Lower lobe of right lung (tissue), 2 donors: ENCODE results near the gene AKAP5. TPM values are rescaled to one million over a fixed set of nuclear protein-coding genes. Genes with fewer than 3 reads are reported as not detected.
A peak's percentile ranks its signal among the peaks of the same experiment; 100 is the strongest.

ENCODE experiments used
- ATAC-seq, 2 donors: fragments of 200-7000 bp; cut with Tn5 transposase; one replicate each; pipeline ENCODE4 v1.9.1; 2020 to 2022; ENCODE audit warnings: mild to moderate bottlenecking in 2 of 2, moderate library complexity in 2 of 2
- DNase-seq: peaks from one replicate; pipeline ENCODE4 v3.0.0-alpha.2; 2020
- H3K27ac ChIP-seq: fragments of 200-600 bp; one replicate; pipeline ENCODE4 v1.8.0; 2022
- H3K27me3 ChIP-seq: fragments of 200-600 bp; one replicate; pipeline ENCODE4 v1.8.0; 2022; ENCODE audit warnings: low read depth
- H3K36me3 ChIP-seq: fragments of 200-600 bp; one replicate; pipeline ENCODE4 v1.8.0; 2022; ENCODE audit warnings: mild to moderate bottlenecking
- H3K4me1 ChIP-seq: fragments of 200-600 bp; one replicate; pipeline ENCODE4 v1.8.0; 2022
- H3K4me3 ChIP-seq: fragments of 200-600 bp; one replicate; pipeline ENCODE4 v1.8.0; 2022; ENCODE audit warnings: mild to moderate bottlenecking
- H3K9me3 ChIP-seq: fragments of 200-600 bp; one replicate; pipeline ENCODE4 v1.8.0; 2022
- CTCF ChIP-seq: fragments of 200-600 bp; IDR thresholded peaks from one replicate; pipeline ENCODE4 v1.8.0; 2022; ENCODE audit warnings: antibody characterized with exemption, mild to moderate bottlenecking
- intact Hi-C: fragments of 100-400 bp; cut with DNase I; formaldehyde crosslinking; loops from one replicate; pipeline ENCODE4 v1.11.0; 2022
- total RNA-seq: library from RNA; stranded (reverse); fragmentation: NEBNext Ultra II Directional; extraction: Animal tissue kit (Norgen Biotek cat#: 25700); gene quantifications from one replicate; pipeline ENCODE4 v1.2.1, GENCODE V29; 2021
- donor health status: DM: no; HTN: yes; CAD: no; lungs with severe emphysema.

AKAP5 gene
- total RNA-seq, 1 donor from 2014 or later: 4.8 TPM

GRCh38 chr14:64444984-64445845 lies 20.1 kb upstream of the AKAP5 start:
- DNase-seq (no peak), ATAC-seq (peak in 1 of 2 donors; percentile 40)
- Histone ChIP-seq H3K9me3 (no peaks in the 10 kb centered on the region), H3K27me3 (no peaks in the 10 kb centered on the region), H3K36me3 (peaks cover 56% of the 10 kb centered on the region), H3K27ac (no peak overlapping the region), H3K4me1 (no peaks in the 10 kb centered on the region), H3K4me3 (no peak overlapping the region)
- no peak for TF ChIP-seq CTCF
- intact Hi-C loops: no loop called here

- Histone ChIP-seq H3K27ac (no peak overlapping the region), H3K36me3 (peaks cover 58% of the 10 kb centered on the region), H3K4me3 (no peak overlapping the region), H3K4me1 (no peaks in the 10 kb centered on the region), H3K27me3 (no peaks in the 10 kb centered on the region), H3K9me3 (no peaks in the 10 kb centered on the region)
- no peak for TF ChIP-seq CTCF
- DNase-seq: no peak
- intact Hi-C loops: no loop called here
- peak in 1 of 2 donors; percentile 12 for ATAC-seq
These were observed 17.2 kb upstream of the AKAP5 start for GRCh38 chr14:64447876-64448670.

GRCh38 chr14:64450255-64450654 lies 15.0 kb upstream of the AKAP5 start:
- intact Hi-C loops: no loop called here
- no peak for DNase-seq
- no peak for ATAC-seq
- Histone ChIP-seq H3K27me3 (no peaks in the 10 kb centered on the region), H3K27ac (no peak overlapping the region), H3K36me3 (peaks cover 66% of the 10 kb centered on the region), H3K9me3 (no peaks in the 10 kb centered on the region), H3K4me3 (no peak overlapping the region), H3K4me1 (no peaks in the 10 kb centered on the region)
- no peak for TF ChIP-seq CTCF

- Histone ChIP-seq H3K9me3 (no peaks in the 10 kb centered on the region), H3K27ac (no peak overlapping the region), H3K36me3 (peaks cover 60% of the 10 kb centered on the region), H3K27me3 (no peaks in the 10 kb centered on the region), H3K4me1 (no peaks in the 10 kb centered on the region), H3K4me3 (no peak overlapping the region)
- ATAC-seq (no peak), DNase-seq (no peak)
- intact Hi-C loops: no loop called here
- no peak for TF ChIP-seq CTCF
These were observed 10.6 kb upstream of the AKAP5 start for GRCh38 chr14:64454671-64455070.

GRCh38 chr14:64459405-64460136 lies 5.7 kb upstream of the AKAP5 start:
- Histone ChIP-seq H3K4me1 (peaks cover 4% of the 10 kb centered on the region), H3K36me3 (peaks cover 15% of the 10 kb centered on the region), H3K27me3 (no peaks in the 10 kb centered on the region), H3K27ac (no peak overlapping the region), H3K9me3 (no peaks in the 10 kb centered on the region), H3K4me3 (no peak overlapping the region)
- ATAC-seq: no peak
- intact Hi-C loops: no loop called here
- TF ChIP-seq CTCF: no peak
- DNase-seq: no peak
